HL-60/S4 treated with phorbol 12-myristate 13-acetate at 8.2 ng/mL for 4 days and 3 days (cell line): ENCODE measurements around the gene DENND1A.

ENCODE experiments used
- in situ Hi-C: fragments of 300-500 bp; cut with MboI; formaldehyde crosslinking; loops from 2 replicates; pipeline ENCODE4 v1.15.0; 2022; ENCODE audit warnings: low sequenced_read_pairs

Gene DENND1A

DNA sequence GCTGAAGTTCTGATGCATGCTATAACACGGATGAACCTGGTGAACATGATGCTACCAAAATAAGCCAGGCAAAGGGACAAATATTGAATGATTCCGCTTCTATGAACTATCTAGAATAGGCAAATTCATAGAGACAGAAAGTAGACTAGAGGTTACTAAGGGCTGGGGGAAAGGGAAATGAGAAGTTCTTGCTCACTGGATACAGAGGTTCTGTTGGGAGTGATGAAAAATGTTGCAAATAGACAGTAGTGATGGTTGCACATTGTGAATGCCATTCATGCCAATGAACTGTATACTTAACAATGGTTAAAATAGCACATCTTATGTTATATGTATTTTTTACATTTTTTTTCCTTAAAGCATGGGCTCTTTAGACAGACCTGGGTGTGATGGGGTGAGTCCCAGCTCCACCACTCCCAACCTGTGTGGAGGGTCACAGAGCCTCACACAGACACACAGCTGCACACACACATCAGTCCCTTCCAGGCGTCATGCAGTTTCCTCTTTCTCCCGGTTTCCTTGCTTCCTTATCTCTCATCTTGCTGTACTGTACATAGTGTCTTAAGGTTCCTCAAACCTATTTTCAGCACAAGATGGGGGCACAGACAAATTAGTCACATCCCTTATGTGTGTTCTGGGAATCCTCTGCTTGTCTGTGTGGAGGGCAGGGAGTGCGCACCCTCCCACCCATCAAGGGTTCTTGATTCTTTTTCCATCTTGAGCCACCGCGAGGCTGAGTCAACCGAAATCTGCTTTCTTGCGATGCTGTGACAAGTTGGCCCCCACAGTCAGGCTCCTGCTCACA, 381.0 kb downstream of the DENND1A start:
- in situ Hi-C loops: loop anchor here (10.0 kb wide), 1 partner anchor 486 kb away; no protein-coding TSS in a partner anchor

DNA sequence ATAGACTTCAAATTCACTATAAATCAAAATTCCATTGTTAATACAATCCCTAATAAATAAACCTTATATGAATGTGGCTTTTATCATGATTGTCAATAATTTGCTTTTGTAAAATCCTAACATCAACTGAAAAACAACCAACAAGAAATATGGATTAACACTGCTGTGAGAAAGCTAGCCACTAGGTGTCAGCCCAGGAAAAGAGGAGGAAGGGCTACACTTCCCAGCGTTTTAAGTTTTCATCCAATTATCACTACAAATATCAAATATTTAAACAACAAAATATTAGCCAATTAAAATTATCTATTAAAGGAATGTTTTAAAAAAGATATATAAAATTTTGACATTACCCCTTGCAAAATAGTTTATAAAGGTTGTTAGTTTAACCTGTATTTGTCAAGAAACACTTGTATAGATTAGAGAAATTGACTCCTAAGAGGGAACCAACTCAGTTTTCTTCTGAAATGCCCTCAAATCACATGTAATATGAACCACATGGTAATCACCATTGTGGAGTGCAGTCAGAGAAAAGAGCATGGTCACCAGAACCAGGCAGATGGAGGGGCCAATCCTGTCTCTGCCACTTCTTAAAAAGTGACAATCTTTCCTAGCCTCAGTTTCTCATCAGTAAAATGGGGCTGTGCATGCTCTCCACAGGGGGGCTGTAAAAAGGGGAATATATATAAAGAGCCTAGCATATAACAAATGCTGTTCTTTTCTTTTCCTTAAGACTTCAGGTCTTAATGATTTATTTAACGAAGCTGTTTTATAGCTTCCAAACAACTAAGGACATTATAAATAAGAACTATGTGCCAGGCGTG, 385.7 kb downstream of the DENND1A start:
- in situ Hi-C loops: loop anchor here (10.0 kb wide), 1 partner anchor 491 kb away; no protein-coding TSS in a partner anchor

DNA sequence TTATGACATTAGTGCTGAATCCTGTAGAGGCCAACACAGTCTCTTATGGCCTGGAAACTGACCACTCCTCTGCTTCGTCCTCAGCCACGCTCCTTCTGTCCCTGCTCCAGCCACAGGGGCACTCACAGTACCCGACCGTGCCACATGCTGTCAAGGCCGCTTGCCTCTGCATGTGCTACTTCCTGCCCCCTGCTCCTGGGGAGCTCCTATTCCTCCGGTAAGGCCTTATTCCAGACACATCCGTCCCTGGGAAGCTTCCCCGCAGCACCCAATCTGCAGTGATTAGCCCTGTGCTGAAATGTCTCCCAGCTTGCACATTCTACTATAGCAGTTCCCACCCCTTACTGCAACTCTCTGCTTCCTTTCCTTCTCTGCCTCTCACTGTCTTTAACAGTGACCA, 386.4 kb downstream of the DENND1A start:
- in situ Hi-C loops: loop anchor here (10.0 kb wide), 1 partner anchor 491 kb away; no protein-coding TSS in a partner anchor

DNA sequence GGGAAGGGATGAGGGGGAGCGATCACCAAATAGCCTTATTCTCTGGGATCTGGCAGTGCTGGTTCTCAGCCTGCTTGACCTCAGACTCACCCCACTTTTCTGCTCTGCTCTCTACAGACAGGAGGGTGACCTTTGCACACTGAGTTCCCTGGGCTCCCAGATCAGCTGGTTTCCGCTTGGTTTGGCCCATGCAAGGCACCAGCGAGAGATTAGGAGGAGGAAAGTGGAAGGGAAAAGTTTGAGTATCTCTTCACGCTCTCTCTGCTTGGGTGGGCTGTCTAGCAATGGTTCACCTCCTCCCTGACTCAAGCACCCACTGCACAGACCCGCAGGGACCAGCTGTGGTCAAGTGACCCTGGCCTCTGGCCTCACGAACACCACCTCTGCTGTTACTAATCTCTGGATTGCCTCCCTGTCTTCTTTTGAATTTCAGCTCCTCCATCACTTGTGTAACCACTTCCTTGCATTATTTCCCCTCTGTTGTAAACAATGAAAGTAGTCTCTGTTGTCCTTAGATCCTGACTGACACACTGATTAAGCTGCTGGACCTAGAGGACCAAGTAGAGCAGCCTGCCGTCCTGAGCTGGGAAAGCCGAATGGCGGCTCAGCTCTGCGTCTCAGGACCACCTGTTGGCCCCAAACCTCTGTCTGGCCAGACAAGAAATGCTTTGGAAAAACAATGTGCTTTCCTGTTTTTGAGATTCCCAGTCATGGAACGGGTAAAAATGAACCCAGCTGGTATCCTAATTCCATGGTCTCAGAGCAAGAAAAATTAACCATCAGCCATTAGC, 387.3 kb downstream of the DENND1A start:
- in situ Hi-C loops: loop anchor here (10.0 kb wide), 1 partner anchor 492 kb away; no protein-coding TSS in a partner anchor

DNA sequence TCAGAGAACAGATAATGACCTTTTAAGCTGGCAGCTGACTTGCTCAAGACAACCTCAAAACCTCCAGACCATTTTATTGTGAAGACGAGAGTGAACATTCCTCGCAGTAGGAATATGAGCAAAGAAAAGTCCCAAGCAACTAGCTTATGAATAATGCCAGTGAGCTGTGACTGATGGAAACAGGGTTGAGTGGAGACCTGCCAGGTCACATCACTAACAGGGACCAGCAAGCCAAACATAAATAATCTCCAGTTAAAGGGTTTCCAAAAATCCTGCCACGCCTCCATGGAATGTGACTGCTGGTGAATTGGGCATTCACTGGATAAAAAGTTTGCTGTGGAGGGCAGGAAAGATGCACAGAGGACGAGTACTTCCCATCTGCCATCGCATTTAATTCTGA, 388.5 kb downstream of the DENND1A start:
- in situ Hi-C loops: loop anchor here (10.0 kb wide), 1 partner anchor 493 kb away; no protein-coding TSS in a partner anchor

DNA sequence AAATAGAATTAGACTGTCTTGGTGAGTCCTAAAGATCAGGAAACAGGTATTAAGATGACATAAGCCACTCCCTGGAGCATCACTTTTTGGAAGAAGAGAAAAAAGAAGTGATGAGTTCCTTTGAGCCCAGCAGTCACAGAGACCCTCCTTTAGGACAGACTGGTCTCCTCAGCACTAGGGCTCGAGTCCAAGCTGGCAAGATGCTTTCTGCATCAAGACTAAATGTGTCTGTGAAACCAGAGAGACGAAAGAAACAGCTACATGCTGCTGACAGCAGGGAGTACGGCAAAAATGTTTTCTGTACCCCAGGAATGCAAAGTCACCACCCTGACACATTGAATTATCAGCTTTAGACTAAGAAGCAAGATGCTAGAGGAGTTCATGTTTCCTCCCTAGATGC, 389.5 kb downstream of the DENND1A start:
- in situ Hi-C loops: loop anchor here (10.0 kb wide), 1 partner anchor 494 kb away; no protein-coding TSS in a partner anchor

DNA sequence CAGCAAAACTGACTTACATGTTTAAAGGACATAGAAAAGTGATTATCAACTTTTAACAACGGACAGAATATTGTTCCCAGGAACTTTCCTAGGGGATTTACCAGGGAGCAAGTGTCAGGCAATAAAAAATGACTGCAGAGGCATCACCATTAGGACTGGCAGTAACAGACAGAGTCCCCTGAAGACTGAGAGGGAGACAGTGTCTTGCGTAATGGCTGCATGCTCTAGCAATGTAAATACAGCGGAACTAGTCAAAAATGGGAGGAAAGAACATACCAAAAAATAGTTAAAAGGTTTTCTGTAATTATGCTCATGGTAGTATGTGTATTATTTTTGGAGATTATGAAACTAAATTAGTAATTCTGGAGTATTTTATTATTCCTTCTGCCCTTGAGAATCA, 392.1 kb downstream of the DENND1A start:
- in situ Hi-C loops: no loop called here

DNA sequence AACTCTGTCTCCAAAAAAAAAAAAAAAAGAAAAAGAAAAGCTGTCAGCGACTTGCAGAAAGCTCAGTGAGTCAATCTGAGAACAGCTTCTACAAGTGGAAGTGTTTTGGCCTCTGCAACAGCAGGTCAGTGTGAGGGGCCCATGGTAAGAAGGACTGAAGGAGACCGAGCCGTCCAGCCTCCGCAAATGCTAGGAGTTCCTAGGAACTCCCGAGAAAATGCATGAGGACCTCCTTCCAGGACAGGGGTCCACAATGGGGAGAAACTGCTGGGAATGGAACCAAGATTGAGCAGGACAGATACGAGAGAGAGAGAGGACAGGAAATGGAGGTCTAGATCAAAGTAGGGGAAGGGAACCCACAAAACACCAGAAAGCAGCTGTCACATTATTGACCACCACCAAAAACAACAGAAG, 393.5 kb downstream of the DENND1A start:
- in situ Hi-C loops: no loop called here

DNA sequence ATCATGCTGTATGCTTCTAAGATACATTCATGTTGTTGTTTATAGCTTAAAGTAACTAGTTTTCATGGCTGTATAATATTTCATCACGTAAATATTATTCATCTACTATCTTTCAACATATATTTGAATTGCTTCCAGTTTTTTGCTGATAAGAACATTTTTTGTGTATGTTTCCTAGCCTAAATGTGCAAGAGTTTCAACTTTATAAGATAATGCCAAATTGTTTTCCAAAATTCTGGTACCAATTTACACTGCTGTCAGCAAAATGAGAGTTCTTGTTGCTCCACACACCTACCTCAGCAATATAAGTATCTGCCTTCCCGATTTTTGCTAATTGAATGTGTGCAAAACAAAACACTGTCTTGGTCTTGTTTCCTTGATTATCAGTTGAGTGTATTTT, 395.6 kb downstream of the DENND1A start:
- in situ Hi-C loops: no loop called here

DNA sequence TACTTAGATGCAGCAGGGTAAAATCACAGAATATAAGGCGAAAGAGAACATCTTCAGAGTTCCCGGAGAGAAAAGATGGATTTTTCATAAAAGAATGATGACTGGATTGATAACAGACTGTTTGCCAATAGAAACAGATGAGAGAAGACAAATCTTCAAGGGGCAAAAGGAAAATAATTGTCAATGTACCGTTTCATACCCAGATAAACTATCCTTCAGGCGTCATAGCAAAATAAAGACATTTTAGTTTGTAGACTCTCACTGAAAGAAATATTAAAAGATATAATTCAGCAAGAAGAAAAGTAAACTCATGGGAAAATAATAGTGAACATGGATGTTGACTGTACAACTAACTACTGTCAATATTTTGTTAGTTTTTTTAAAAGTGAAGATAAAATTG, 399.7 kb downstream of the DENND1A start:
- in situ Hi-C loops: no loop called here

DNA sequence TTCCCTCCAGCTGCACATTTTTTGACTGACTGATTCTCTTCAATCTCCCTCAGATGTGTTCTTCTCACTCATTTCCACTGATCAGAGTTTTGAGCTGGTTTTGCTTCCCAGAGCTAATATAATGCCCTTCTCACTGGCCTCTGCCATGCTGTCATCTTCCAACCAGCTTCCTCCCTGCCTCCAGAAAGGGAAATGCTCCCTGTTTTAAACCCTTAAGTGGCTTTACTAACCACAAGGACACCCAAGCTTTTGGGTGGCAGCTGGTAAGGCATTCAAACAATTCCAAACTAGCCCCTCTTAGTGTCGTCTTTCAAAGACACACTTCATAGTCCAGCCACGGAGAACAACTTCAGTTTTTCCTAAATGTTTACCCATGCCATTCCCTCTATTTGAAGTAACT, 401.4 kb downstream of the DENND1A start:
- in situ Hi-C loops: no loop called here

DNA sequence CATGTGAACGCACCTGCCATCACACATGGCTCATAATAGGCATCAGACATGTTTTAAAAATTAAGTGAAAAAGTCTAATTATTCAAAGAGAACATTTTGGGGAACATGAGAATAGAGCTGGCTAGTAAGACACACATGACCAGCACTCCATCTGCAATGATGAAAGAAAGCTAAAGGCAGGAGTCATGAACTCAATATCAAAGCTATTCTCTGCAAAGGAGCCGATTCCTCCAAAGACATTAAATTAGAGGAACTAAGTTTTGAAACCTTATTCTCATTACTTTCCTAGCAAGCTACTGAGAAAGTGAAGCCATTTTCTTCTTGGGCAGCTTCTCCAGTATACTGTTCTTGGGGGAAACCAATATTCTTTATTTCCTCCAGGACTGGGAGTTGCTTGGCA, 401.9 kb downstream of the DENND1A start:
- in situ Hi-C loops: no loop called here

DNA sequence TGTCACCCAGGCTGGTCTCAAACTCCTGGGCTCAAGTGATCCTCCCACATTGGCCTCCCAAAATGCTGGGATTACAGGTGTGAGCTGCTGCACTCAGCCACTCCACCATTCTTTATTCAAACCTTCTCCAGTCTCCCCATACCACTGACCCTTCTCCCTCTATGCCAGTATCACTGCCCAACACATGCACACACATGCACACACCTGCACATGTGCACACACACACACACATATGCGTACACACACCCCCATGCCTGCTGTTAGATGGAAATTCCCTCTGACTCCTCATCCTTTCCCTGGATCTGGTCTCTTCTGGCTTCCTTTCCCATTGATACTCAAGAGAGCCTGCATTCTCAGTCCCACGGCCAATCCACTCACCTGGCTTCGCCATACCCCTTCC, 404.0 kb downstream of the DENND1A start:
- in situ Hi-C loops: no loop called here

DNA sequence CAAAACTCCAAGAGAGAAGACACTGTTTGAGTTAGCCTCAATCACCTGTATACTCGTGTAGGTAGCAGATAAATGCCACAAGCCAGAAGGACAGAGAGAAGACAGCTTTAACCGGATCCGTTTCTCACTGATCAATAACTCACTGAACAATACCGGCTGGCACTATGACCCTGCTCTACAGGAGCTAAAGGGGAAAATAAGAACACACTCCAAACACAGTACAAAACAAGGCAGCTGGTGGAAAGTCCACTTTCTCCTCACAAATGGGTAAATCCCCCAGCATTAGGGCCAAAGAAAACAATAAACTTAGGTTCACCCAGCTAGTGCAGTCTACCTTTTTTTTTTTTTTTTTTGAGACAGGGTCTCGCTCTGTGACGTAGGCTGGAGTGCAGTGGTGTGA, 404.5 kb downstream of the DENND1A start:
- in situ Hi-C loops: no loop called here

DNA sequence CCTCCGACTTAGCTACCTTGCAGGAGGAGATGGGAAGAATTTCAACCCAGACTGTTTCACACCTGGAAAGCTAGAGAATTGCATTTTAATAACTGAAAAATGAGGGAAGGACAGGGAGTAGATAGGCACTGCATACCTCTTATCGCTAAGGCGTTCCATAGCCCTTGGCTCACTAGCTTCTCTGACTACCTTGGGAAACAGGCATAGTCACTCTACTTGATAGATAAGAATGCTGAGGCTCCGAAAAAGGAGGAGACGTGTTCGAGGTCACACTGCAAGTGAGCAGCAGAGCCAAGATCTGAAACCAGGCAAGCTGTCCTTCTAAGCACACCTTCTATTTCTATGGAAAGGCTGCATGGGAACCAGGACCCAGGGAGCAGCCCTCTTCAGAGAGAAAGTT, 405.1 kb downstream of the DENND1A start:
- in situ Hi-C loops: no loop called here

DNA sequence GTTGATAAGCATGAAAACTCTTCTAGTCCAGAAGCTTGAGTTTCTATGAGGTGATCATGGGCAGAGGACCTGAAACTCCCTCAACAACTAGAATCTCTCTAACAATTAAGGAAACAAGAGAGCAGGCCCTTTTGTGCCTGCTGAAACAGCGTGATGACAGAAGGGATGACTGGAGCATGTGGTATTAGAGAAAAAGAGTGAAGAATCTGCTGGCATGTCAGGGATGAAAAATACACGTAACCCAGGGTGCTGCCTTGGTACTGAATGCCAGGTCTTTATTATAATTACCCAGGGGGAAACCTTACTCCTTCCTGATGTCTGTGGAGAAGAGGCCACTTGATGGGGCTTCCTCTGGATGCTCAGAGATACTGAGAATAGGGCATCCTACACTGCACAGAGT, 406.1 kb downstream of the DENND1A start:
- in situ Hi-C loops: no loop called here

DNA sequence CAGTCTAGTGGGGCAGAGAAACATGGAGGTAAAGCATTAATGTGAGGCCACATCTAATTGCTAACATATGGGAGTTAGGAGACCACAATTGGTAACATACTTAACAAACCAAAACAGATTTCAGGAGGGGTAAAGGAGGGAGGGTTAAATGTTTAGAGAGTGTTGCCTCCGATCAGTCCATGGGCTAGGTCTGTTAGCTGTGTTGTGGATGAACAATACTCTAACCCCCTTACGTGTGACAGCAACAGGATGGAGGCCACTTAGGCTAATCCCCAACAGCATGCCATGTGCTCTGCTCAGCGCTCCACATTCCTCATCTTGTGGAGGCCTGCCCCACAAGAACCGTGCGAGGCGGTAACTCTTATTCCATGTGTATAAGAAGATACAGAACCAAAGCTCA, 406.9 kb downstream of the DENND1A start:
- in situ Hi-C loops: no loop called here

DNA sequence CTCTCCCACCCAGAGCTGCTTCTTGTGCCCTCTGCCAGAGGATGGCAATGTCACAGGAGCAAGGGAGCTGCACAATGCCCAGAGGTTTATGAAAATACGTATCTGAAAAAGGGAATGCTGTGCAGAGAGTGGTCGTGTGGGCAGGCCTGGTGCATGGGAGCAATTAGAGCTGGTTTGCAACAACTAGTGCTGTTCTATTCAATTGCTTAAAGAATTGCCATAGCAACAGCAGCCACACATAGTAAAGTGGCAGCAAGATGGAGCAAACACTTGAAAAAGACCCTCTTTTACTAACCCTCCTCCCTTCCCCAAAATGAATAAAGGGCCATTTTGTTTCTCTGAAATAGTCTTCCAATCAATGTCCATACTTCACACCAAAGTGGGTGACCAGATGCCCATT, 407.7 kb downstream of the DENND1A start:
- in situ Hi-C loops: no loop called here

DNA sequence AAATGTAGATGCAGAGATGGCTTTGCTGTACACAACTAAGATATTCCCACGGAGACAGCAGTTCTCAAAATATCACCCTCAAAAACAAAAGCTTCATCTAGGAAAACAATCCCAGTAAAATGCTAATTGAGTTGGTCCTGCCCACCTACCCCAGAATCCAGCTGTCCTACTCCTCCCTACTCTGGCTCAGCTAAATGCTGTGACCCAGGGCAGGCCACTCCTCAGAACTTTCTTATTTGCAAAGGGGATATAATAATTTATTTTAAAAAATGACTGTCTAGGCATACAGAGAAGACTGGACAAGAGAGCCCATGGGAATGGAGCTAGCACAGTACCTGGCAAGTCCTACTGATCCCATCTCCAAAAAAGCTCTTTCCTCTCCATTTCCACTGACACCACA, 411.6 kb downstream of the DENND1A start:
- in situ Hi-C loops: no loop called here

DNA sequence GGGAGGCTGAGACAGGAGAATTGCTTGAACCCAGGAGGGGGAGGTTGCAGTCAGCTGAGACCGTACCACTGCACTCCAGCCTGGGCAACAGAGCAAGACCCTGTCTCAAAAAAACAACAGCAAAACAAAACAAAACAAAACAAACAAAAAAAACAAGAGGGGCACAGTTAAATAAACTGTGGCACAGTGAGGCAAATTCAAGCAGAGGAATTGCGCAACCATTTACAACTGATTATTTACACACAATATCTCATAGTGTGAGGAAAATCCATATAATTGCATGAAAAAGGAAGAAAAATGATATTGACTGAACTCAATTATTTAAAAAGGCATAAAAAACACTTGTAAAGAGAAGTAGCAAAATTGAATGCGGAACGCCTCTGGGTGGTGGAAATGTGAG, 412.4 kb downstream of the DENND1A start:
- in situ Hi-C loops: no loop called here

DNA sequence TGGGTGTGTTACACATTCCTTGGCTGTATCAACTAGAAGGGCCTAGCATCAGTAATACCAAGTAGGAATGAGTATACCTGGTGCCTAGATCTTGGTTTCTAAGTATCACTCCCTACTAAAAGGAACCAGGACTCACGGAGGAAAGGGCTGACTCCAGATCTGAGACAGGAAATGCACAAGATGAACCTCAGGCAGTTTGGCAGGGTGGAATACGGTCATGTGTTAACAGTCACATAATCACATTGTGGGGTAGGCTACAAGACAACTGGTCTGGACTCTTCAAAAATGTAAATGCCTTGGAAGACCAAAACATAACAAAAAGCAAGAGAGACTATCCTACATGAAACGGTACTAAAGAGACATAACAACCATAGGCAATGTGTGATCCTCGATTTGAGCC, 415.2 kb downstream of the DENND1A start:
- in situ Hi-C loops: no loop called here
